T-cell (primary cell): ENCODE data around the gene ZNF606. TPM values are rescaled to one million over a fixed set of nuclear protein-coding genes. Genes with fewer than 3 reads are reported as not detected.

Source experiments
- total RNA-seq, 35 experiments: library from RNA in 6 of 35; stranded (reverse) in 6 of 35; fragments of 120-200 nt in 1 of 35; gene quantifications; one replicate each; pipeline versions ENCODE4 v1.2.1 to v1.2.4 and lab custom pipeline; 2013 to 2026

ZNF606 gene
- total RNA-seq, 5 donors from 2014 or later (not counting 1 experiment from before 2014, with no cell fraction given): 8.2 to 40.5 (median 26.4) TPM

Other genes with a start within 250 kb of the ZNF606 start
- 10 to 100 TPM; 34.0 to 46.9 (median 40.1) TPM for gene ZNF586, start 233.1 kb downstream of the ZNF606 start, total RNA-seq
- 10 to 100 TPM; 12.7 to 18.9 (median 16.2) TPM for gene ZNF552, start 187.9 kb downstream of the ZNF606 start, total RNA-seq
- 10 to 100 TPM; 16.5 to 27.7 (median 22.8) TPM for gene ZNF587B, start 172.5 kb downstream of the ZNF606 start, total RNA-seq
- 10 to 100 TPM; 56.6 to 60.5 (median 56.8) TPM for gene ZNF587, start 153.0 kb downstream of the ZNF606 start, total RNA-seq
- gene ZNF814, start 113.8 kb downstream of the ZNF606 start, total RNA-seq: 10 to 100 TPM; 22.1 to 38.8 (median 36.2) TPM
- gene ZNF417, start 86.2 kb downstream of the ZNF606 start, total RNA-seq: 10 to 100 TPM; 23.6 to 39.7 (median 36.6) TPM
- gene ZNF418, start 67.4 kb downstream of the ZNF606 start, total RNA-seq: 1 to 10 TPM; 2.3 to 9.0 (median 6.3) TPM
- gene ZNF256, start 55.1 kb downstream of the ZNF606 start, total RNA-seq: 10 to 100 TPM in 4 of 5 donors, 1 to 10 TPM in 1; 9.7 to 13.6 (median 12.0) TPM
- 1 to 10 TPM in 2 of 5 donors, under 1 TPM in 3; 0.66 to 1.2 (median 0.93) TPM for gene C19orf18, start 28.3 kb downstream of the ZNF606 start, total RNA-seq
- gene ZSCAN1, start 31.2 kb upstream of the ZNF606 start, total RNA-seq: not detected
- gene ZNF135, start 56.5 kb upstream of the ZNF606 start, total RNA-seq: 1 to 10 TPM; 1.2 to 2.8 (median 2.1) TPM
- 10 to 100 TPM; 45.3 to 62.6 (median 52.4) TPM for gene ZSCAN18, start 95.4 kb upstream of the ZNF606 start, total RNA-seq
- gene ZNF329, start 148.0 kb upstream of the ZNF606 start, total RNA-seq: 10 to 100 TPM; 11.5 to 14.9 (median 14.1) TPM
- 10 to 100 TPM; 44.9 to 70.7 (median 63.4) TPM for gene ZNF274, start 180.2 kb upstream of the ZNF606 start, total RNA-seq
- gene ZNF544, start 226.1 kb upstream of the ZNF606 start, total RNA-seq: 10 to 100 TPM; 23.4 to 54.0 (median 47.1) TPM